Measurements from ENCODE around the gene SIX1. TPM values are rescaled to one million over a fixed set of nuclear protein-coding genes. Genes with fewer than 3 reads are reported as not detected.

Gene SIX1
- total and polyA plus RNA-seq, 2 of the 13 experiments (the other 11 are each of a cell fraction or from before 2014, with no cell fraction given), result 1.7 to 6.5 TPM

GRCh38 chr14:60637479-60638315 lies 11.6 kb downstream of the SIX1 start:
- intact Hi-C loops (cut with micrococcal nuclease; ENCODE audit: unreplicated experiment) (no loop called here), in situ Hi-C loops (cut with HindIII; ENCODE audit: extremely low pct_ligation_motif_present, low pct_unique_long_range_greater_than_20kb) (no loop called here)
- FAIRE-seq, result no peak
- CTCF ChIA-PET (ENCODE audit: low intra/inter-chr PET ratio, low total read pairs), result no interaction called here
- no peaks in the 10 kb centered on the region for H3K79me2 ChIP-seq (ENCODE audit: insufficient read depth, low read length)
- H4K20me1 ChIP-seq (ENCODE audit: insufficient read depth, low read length), result no peaks in the 10 kb centered on the region
- no peak overlapping the region for H2AFZ ChIP-seq (ENCODE audit: low read length)
- POLR2A ChIA-PET, result no interaction called here
- H3K4me2 ChIP-seq (ENCODE audit: low read depth, low read length), result no peak overlapping the region
- no peak for DNase-seq (ENCODE audit: low spot score)
- TF ChIP-seq AGO2 (optimal IDR thresholded peaks at IDR 0.05; ENCODE audit: low read depth, low read length) (peak; percentile 27), TAF15 (IDR thresholded peaks at IDR 0.05; ENCODE audit: low read depth, low read length, poor library complexity, severe bottlenecking) (no peak)
- WGBS (ENCODE audit: low lambda C conversion rate), result 94% methylated on average over 25 of the region's 55 CpGs
- no peak overlapping the region for H3K27ac ChIP-seq (ENCODE audit: extremely low read length, insufficient read depth, low read length)
- no peaks in the 10 kb centered on the region for H3K27me3 ChIP-seq (ENCODE audit: control insufficient read depth in 1 of 2, insufficient read depth in 2 of 2, low read length in 2 of 2)
- no peaks in the 10 kb centered on the region for H3K36me3 ChIP-seq (replicated peaks in 1 of 2; ENCODE audit: control insufficient read depth in 1 of 2, insufficient read depth in 2 of 2, low read length in 2 of 2)
- no peak overlapping the region for H3K9ac ChIP-seq (ENCODE audit: insufficient read depth, low read depth, low read length)
- H3K4me1 ChIP-seq (ENCODE audit: insufficient read depth, low read length), result no peaks in the 10 kb centered on the region
- no peak; the same call in 2 of the 3 replicates for ATAC-seq
- no peaks in the 10 kb centered on the region for H3K9me3 ChIP-seq (ENCODE audit: low read length)
- H3K4me3 ChIP-seq (replicated peaks in 1 of 3; ENCODE audit: insufficient read depth in 1 of 3, low read depth in 2 of 3, low read length in 3 of 3), result no peak overlapping the region
- BruUV-seq (replicated peaks), result no TSS peak

GRCh38 chr14:60636879-60637478 lies 12.3 kb downstream of the SIX1 start:
- no peaks in the 10 kb centered on the region for H3K36me3 ChIP-seq (replicated peaks in 1 of 2; ENCODE audit: control insufficient read depth in 1 of 2, insufficient read depth in 2 of 2, low read length in 2 of 2)
- no peaks in the 10 kb centered on the region for H3K9me3 ChIP-seq (ENCODE audit: low read length)
- in situ Hi-C loops (cut with HindIII; ENCODE audit: extremely low pct_ligation_motif_present, low pct_unique_long_range_greater_than_20kb), result no loop called here
- ChIA-PET CTCF (ENCODE audit: low intra/inter-chr PET ratio, low total read pairs) (no interaction called here), POLR2A (no interaction called here)
- WGBS (ENCODE audit: low lambda C conversion rate), result 87% methylated on average over 19 of the region's 20 CpGs
- H3K27me3 ChIP-seq (ENCODE audit: control insufficient read depth in 1 of 2, insufficient read depth in 2 of 2, low read length in 2 of 2), result no peaks in the 10 kb centered on the region
- no peaks in the 10 kb centered on the region for H4K20me1 ChIP-seq (ENCODE audit: insufficient read depth, low read length)
- no TSS peak for BruUV-seq (replicated peaks)
- H2AFZ ChIP-seq (ENCODE audit: low read length), result no peak overlapping the region
- TF ChIP-seq ZNF18 (CRISPR knock-in tag; IDR thresholded peaks at IDR 0.05; ENCODE audit: insufficient replicate concordance), result no peak
- no peak for TF ChIP-seq ZNF672 (CRISPR knock-in tag; IDR thresholded peaks at IDR 0.05)
- no peak for TF ChIP-seq ZNF724P (CRISPR knock-in tag; IDR thresholded peaks at IDR 0.05; ENCODE audit: borderline replicate concordance)
- no peak for TF ChIP-seq MIXL1 (CRISPR knock-in tag; IDR thresholded peaks at IDR 0.05)
- no peak for TF ChIP-seq MTF2 (CRISPR knock-in tag; IDR thresholded peaks at IDR 0.05; ENCODE audit: borderline replicate concordance)
- no peak for TF ChIP-seq KDM6A (CRISPR knock-in tag; IDR thresholded peaks at IDR 0.05; ENCODE audit: low read depth)
- TF ChIP-seq STAG1 (CRISPR knock-in tag; IDR thresholded peaks at IDR 0.05), result no peak
- no peak for TF ChIP-seq ZNF510 (CRISPR knock-in tag; IDR thresholded peaks at IDR 0.05; ENCODE audit: low read depth)
- TF ChIP-seq ZSCAN25 (CRISPR knock-in tag; IDR thresholded peaks at IDR 0.05), result no peak
- TF ChIP-seq RORA (CRISPR knock-in tag; IDR thresholded peaks at IDR 0.05), result no peak
- H3K9ac ChIP-seq (ENCODE audit: insufficient read depth, low read depth, low read length), result no peak overlapping the region
- FAIRE-seq (no peak), ATAC-seq (no peak), DNase-seq (ENCODE audit: low spot score) (no peak)
- H3K79me2 ChIP-seq (ENCODE audit: insufficient read depth, low read length), result no peaks in the 10 kb centered on the region
- no peaks in the 10 kb centered on the region for H3K4me1 ChIP-seq (ENCODE audit: insufficient read depth, low read length)
- intact Hi-C loops (cut with micrococcal nuclease; ENCODE audit: unreplicated experiment), result no loop called here
- H3K27ac ChIP-seq (ENCODE audit: extremely low read length, insufficient read depth, low read length), result no peak overlapping the region
- no peak overlapping the region for H3K4me3 ChIP-seq (replicated peaks in 1 of 3; ENCODE audit: insufficient read depth in 1 of 3, low read depth in 2 of 3, low read length in 3 of 3)
- H3K4me2 ChIP-seq (ENCODE audit: low read depth, low read length), result no peak overlapping the region
